Astrocyte (in vitro differentiated cells and primary cell): ENCODE results near the gene TEN1. TPM values are rescaled to one million over a fixed set of nuclear protein-coding genes. Genes with fewer than 3 reads are reported as not detected.

Source experiments
- DNase-seq: peaks from one replicate; pipeline ENCODE4 v3.0.0-alpha.2; 2010; ENCODE audit warnings: low read depth
- FAIRE-seq: peaks from 2 replicates; lab custom pipeline; 2011; peaks lifted over from hg19 to GRCh38; lab: Jason Lieb, UNC
- H2AFZ ChIP-seq: 2 replicates; pipeline ENCODE4 v1.6.0; 2012; ENCODE audit warnings: low read depth, low read length, inconsistent platforms
- H3K27ac ChIP-seq: 2 replicates; pipeline ENCODE4 v1.5.1; 2011; ENCODE audit warnings: low read depth, low read length, inconsistent platforms
- H3K27me3 ChIP-seq: 2 replicates; pipeline ENCODE4 v1.6.0; 2011; ENCODE audit warnings: low read length, inconsistent platforms; ENCODE audit not compliant: insufficient read depth
- H3K36me3 ChIP-seq: 2 replicates; pipeline ENCODE4 v1.5.1; 2011; ENCODE audit warnings: low read length, inconsistent platforms; ENCODE audit not compliant: insufficient read depth
- H3K4me1 ChIP-seq: 2 replicates; pipeline ENCODE4 v1.5.1; 2011; ENCODE audit warnings: low read length, inconsistent platforms; ENCODE audit not compliant: insufficient read depth
- H3K4me2 ChIP-seq: 2 replicates; pipeline ENCODE4 v1.6.0; 2012; ENCODE audit warnings: low read length, inconsistent platforms
- H3K4me3 ChIP-seq: 2 replicates; pipeline ENCODE4 v1.5.1; 2011; ENCODE audit warnings: low read depth, mild to moderate bottlenecking, low read length, inconsistent platforms; ENCODE audit not compliant: insufficient read depth
- H3K79me2 ChIP-seq: 2 replicates; pipeline ENCODE4 v1.6.0; 2012; ENCODE audit warnings: mild to moderate bottlenecking, low read length, inconsistent platforms; ENCODE audit not compliant: insufficient read depth
- H3K9ac ChIP-seq: 2 replicates; pipeline ENCODE4 v1.6.0; 2012; ENCODE audit warnings: mild to moderate bottlenecking, low read length, inconsistent platforms
- H3K9me3 ChIP-seq: 2 replicates; pipeline ENCODE4 v1.5.1; 2012; ENCODE audit warnings: low read depth, mild to moderate bottlenecking, low read length, inconsistent platforms; ENCODE audit not compliant: insufficient read depth
- H4K20me1 ChIP-seq: 2 replicates; pipeline ENCODE4 v1.6.0; 2012; ENCODE audit warnings: low read length, inconsistent platforms; ENCODE audit not compliant: insufficient read depth
- H3K27ac Mint-ChIP-seq: one replicate; pipeline ENCODE4 v1.8.0; 2021; ENCODE audit warnings: mild to moderate bottlenecking, mixed read lengths; ENCODE audit not compliant: unreplicated experiment
- H3K27me3 Mint-ChIP-seq: one replicate; pipeline ENCODE4 v1.8.0; 2021; ENCODE audit warnings: low read depth, mixed read lengths; ENCODE audit not compliant: unreplicated experiment
- H3K36me3 Mint-ChIP-seq: one replicate; pipeline ENCODE4 v1.8.0; 2021; ENCODE audit warnings: low read depth, mixed read lengths; ENCODE audit not compliant: unreplicated experiment
- H3K4me1 Mint-ChIP-seq: one replicate; pipeline ENCODE4 v1.8.0; 2021; ENCODE audit warnings: low read depth, mixed read lengths; ENCODE audit not compliant: unreplicated experiment
- H3K4me3 Mint-ChIP-seq: one replicate; pipeline ENCODE4 v1.8.0; 2021; ENCODE audit warnings: mild to moderate bottlenecking, moderate library complexity, mixed read lengths; ENCODE audit not compliant: unreplicated experiment
- H3K9me3 Mint-ChIP-seq: one replicate; pipeline ENCODE4 v1.8.0; 2021; ENCODE audit warnings: mild to moderate bottlenecking, mixed read lengths; ENCODE audit not compliant: unreplicated experiment
- CTCF ChIP-seq: IDR thresholded peaks from 2 replicates; pipeline ENCODE4 v1.5.1; 2011; ENCODE audit warnings: low read depth, mild to moderate bottlenecking, inconsistent platforms, low read length, moderate library complexity; ENCODE audit not compliant: insufficient read depth
- EZH2 ChIP-seq: IDR thresholded peaks from 2 replicates; pipeline ENCODE4 v1.6.1; 2012; ENCODE audit warnings: mild to moderate bottlenecking, low read length, inconsistent platforms; ENCODE audit not compliant: insufficient read depth
- total RNA-seq: library from RNA; stranded (reverse); gene quantifications from 2 replicates; pipeline ENCODE4 v1.2.1, GENCODE V29; 2021

The TEN1 gene
- total RNA-seq, 1 donor from 2014 or later = 17.7 TPM

GRCh38 chr17:76014100-76014924, 35.3 kb downstream of the TEN1 start:
- Histone ChIP-seq H4K20me1 (no peaks in the 10 kb centered on the region), H3K36me3 (no peaks in the 10 kb centered on the region), H2AFZ (no peak overlapping the region), H3K27me3 (no peaks in the 10 kb centered on the region), H3K79me2 (no peaks in the 10 kb centered on the region), H3K4me1 (peaks cover 8% of the 10 kb centered on the region), H3K9ac (no peak overlapping the region), H3K27ac (no peak overlapping the region), H3K4me3 (no peak overlapping the region), H3K4me2 (no peak overlapping the region), H3K9me3 (no peaks in the 10 kb centered on the region)
- no peak overlapping the region for H3K27ac Mint-ChIP-seq
- H3K9me3 Mint-ChIP-seq = peaks cover 2% of the 10 kb centered on the region
- DNase-seq = peak; percentile 21
- TF ChIP-seq EZH2 (no peak), CTCF (peak; percentile 65)
- H3K36me3 Mint-ChIP-seq = peaks cover 3% of the 10 kb centered on the region
- no peak for FAIRE-seq
- peaks cover 35% of the 10 kb centered on the region for H3K27me3 Mint-ChIP-seq
- peaks cover 8% of the 10 kb centered on the region for H3K4me1 Mint-ChIP-seq
- peak overlapping the region; percentile 35 for H3K4me3 Mint-ChIP-seq

DNA sequence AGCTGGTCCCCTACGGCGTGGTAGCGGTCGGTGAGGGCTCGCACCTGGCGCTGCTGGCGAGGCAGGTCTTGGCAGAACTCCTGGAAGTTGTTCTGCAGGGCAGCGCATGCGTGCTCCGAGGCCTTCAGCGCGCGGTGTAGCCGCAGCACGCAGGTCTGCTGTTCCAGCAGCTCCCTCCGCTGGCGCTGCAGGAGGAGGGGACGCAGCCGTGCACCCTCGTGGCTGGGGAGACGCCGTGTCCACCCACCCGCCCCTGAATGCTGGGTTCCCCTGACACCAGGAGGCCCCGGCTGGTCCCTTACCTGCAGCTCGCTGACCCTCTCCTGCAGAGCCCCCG, 35.9 kb downstream of the TEN1 start:
- DNase-seq = no peak
- H3K27me3 Mint-ChIP-seq = peaks cover 30% of the 10 kb centered on the region
- Histone ChIP-seq H2AFZ (no peak overlapping the region), H3K9ac (no peak overlapping the region), H3K4me2 (no peak overlapping the region), H4K20me1 (no peaks in the 10 kb centered on the region), H3K9me3 (no peaks in the 10 kb centered on the region), H3K79me2 (no peaks in the 10 kb centered on the region), H3K4me3 (no peak overlapping the region), H3K36me3 (no peaks in the 10 kb centered on the region), H3K4me1 (peaks cover 8% of the 10 kb centered on the region), H3K27me3 (no peaks in the 10 kb centered on the region), H3K27ac (no peak overlapping the region)
- H3K4me3 Mint-ChIP-seq = no peak overlapping the region
- no peak overlapping the region for H3K27ac Mint-ChIP-seq
- FAIRE-seq = no peak
- TF ChIP-seq EZH2 = no peak
- TF ChIP-seq CTCF = no peak
- H3K4me1 Mint-ChIP-seq = peaks cover 8% of the 10 kb centered on the region
- H3K36me3 Mint-ChIP-seq = no peaks in the 10 kb centered on the region
- no peaks in the 10 kb centered on the region for H3K9me3 Mint-ChIP-seq
